Regular cardiac myocyte (primary cell): ENCODE data around the gene PPP1R1C. TPM values are rescaled to one million over a fixed set of nuclear protein-coding genes. Genes with fewer than 3 reads are reported as not detected.

Experiments used
- total RNA-seq: library from RNA; depleted of rRNA; stranded (reverse); fragments of >200 nt; gene quantifications from 2 replicates; pipeline ENCODE4 v1.2.3, GENCODE V29; 2014

Gene PPP1R1C
- total RNA-seq: 0.77 and 1.1 TPM in 2 replicates

GRCh38 chr2:181985632-181986205, at the start of gene PPP1R1C:
PPP1R1C (plus strand) TSS chr2:181985853; CDS start chr2:181986111, 258 bp downstream.

Other genes starting within 250 kb of the PPP1R1C start
- 147 and 181 TPM in 2 replicates for gene ITPRID2, start 94.1 kb upstream of the PPP1R1C start, total RNA-seq